HG03045 (cell line): ENCODE measurements around the gene MRPL51.
A peak's percentile ranks its signal among the peaks of the same experiment; 100 is the strongest.
"Not testable (repeated sequence)": the region's sequence is repeated elsewhere in the genome, so short reads cannot be mapped to it uniquely, and the experiment has no call there.

Experiments
- ATAC-seq: cut with Tn5 transposase; IDR thresholded peaks from one replicate; pipeline ENCODE4 v1.9.1; 2021; ENCODE audit warnings: mild to moderate bottlenecking, moderate library complexity; ENCODE audit not compliant: unreplicated experiment

MRPL51 gene

DNA sequence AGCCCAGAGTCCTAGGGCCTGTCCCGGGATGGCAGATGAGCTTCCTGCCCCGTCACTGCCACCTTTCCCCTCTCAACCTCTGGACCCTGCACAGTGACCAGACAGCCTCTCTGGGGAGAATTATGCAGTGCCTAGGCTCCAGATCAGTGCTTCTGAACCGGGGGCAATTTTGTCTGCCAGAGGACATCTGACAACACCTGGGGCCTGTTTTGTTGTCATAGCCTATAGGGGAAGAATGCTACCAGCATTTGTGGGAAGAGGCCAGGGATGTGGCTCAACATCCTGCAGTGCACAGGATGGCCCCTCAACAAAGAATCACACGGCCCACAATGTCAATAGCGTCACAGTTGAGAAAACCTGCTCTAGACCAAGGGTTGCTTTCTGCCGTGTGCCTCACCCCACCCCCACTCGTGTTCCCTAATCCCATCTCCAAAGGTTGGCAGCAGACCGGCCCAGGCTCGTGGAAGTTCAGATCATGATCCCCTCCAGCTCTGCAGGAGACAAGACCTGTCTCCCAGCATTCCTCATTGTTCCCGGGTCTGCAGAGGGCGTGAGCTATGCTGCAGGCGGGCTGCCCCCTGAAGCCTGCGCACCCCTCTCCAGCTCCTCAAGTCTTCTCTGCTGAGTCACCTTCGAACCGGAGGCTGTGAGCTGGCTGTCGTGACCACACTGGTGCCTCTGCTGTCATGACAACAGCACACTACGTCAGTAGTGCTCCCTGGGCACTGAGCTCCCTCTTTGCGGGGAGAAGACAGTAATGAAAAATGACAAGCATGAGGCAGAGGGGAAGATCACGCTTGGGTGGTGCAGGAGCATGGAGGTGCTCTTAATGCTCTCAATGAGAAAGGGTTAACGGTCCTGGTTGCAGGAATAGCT is 39.2 kb upstream of the MRPL51 start:
- ATAC-seq: no peak

DNA sequence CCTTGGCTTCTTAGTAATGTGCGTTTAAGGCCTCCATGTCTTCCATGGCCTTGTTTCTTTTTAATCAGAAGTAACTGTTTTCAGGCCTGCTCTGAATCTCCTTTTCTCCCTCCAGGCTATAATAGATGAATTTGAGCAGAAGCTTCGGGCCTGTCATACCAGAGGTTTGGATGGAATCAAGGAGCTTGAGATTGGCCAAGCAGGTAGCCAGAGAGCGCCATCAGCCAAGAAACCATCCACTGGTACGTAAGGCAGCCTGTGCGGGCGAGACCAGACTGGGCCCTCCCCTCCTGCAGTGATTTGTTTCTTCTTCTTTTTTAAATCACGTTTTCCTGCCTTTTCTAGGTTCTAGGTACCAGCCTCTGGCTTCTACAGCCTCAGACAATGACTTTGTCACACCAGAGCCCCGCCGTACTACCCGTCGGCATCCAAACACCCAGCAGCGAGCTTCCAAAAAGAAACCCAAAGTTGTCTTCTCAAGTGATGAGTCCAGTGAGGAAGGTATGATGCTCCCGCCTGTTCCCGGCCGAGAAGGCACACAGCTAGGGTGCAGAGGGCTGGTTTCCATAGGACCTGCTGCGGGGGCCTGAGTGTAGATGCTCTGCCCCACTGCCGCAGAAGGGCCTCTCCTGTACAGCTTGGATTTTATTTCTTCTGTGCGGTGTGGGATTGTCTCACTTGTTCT is 37.7 kb upstream of the MRPL51 start:
- ATAC-seq: no peak

DNA sequence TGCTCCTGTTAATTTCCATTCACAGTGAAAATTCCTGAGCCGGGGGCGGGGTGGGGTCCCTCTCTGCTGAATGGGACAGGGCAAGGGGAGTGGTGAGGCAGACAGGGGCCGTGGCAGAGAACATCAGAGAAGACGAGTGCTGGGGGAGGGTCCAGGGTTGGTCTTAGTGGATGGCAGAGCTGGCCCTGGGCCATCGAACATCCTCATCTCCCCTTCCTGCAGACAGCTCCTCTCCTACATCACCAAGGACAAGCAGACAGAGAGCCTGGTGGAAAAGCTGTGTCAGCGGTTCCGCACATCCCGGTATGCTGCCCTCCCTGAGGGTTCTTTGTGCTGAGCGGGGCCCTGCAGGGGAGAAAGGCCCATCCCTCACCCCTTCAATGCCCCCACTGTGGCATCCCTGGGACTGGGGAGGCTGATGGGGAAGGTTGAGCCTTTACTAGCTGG is 36.3 kb upstream of the MRPL51 start:
- no peak for ATAC-seq

DNA sequence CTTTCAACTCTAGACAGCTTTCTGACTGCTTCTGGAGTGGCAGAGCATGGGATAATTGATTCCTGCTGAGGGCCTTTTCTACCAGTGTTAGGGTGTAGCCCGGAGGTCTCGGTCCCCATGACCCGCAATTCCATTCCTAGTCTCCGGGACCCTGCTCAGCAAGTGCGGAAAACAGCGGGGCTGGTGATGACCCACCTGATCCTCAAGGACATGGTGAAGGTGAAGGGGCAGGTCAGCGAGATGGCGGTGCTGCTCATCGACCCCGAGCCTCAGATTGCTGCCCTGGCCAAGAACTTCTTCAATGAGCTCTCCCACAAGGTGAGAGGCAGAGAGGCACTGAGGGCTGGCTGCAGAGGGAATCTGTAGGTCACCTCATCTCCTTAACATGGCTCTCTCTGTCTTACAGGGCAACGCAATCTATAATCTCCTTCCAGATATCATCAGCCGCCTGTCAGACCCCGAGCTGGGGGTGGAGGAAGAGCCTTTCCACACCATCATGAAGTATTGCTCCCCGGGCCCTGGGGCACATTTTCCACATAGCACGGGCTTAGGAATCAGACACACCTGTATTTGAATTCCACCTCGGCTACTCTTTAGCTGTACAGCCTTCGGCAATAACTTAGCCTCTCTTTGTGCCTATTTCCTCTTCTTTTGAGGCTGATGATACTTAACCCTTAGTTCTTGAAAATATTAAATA is 35.6 kb upstream of the MRPL51 start:
- ATAC-seq: no peak

DNA sequence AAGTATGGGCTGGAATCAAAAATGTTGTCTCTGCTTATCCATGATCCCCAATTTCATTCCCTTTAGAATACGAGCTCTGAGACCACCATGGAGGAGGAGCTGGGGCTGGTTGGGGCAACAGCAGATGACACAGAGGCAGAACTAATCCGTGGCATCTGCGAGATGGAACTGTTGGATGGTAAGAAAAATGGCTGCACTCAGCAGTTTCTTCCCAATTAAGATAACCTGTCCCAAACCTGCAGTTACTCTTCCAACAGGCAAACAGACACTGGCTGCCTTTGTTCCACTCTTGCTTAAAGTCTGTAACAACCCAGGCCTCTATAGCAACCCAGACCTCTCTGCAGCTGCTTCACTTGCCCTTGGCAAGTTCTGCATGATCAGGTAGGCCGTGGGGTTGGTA is 34.6 kb upstream of the MRPL51 start:
- ATAC-seq: no peak

DNA sequence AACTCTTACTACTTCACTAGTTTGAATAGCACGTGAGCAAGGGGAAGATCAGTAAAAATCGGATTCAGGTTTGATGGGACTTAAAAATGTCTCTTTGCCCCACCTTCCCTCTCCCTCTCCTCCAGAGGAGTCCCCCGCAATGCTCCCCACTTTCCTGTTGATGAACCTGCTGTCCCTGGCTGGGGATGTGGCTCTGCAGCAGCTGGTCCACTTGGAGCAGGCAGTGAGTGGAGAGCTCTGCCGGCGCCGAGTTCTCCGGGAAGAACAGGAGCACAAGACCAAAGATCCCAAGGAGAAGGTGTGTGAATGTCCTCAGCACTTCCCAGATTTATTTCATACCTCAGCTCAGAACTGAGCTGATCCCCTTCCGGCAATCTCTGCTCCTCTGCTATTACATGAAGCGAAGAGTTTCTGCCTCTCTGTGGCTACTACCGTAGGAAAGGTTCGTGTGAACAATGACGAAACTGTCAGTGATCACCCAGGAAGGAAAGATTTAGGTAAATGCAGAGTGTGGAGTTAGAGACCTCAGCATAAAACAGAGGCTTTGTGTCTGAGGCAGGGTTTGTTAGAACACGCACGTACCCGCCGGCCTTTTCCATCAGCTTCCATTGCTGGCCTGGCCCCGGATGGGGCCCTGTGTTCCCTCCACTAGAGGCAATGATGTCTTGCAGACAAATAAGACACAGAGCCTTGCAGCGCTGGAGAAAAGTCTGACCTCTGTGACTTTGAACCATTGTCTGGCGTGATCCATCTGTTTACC is 33.9 kb upstream of the MRPL51 start:
- ATAC-seq: no peak

DNA sequence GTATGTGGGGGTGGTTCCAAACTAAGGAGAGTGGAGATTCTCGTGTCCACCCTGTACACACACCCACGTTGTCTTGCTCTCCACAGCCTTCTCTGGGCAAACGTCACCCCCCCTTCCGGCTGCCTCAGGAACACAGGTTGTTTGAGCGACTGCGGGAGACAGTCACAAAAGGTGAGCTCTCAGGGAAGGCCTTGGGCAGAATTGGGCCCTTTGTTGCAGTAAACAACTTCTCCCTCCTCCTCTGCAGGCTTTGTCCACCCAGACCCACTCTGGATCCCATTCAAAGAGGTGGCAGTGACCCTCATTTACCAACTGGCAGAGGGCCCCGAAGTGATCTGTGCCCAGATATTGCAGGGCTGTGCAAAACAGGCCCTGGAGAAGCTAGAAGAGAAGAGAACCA is 33.1 kb upstream of the MRPL51 start:
- no peak for ATAC-seq

DNA sequence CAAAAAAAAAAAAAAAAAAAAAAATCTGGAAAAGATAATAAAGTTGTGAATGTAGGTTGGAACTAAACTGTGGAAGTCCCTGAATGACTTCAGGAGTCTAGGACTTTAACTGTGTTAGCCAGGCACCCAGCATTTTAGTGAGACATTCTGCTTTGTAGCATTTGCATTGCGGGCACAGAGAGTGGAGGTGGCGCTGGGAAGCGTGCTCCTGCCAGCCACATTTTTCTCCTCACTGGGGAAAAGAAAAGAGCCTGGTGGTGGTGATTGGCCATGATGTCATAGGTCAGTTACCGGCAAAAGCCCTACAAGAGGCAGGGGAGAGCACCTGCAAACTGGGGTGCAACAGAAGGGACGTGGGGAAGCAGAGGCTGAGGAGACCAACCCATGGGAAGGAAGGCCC is 31.6 kb upstream of the MRPL51 start:
- ATAC-seq: no peak

DNA sequence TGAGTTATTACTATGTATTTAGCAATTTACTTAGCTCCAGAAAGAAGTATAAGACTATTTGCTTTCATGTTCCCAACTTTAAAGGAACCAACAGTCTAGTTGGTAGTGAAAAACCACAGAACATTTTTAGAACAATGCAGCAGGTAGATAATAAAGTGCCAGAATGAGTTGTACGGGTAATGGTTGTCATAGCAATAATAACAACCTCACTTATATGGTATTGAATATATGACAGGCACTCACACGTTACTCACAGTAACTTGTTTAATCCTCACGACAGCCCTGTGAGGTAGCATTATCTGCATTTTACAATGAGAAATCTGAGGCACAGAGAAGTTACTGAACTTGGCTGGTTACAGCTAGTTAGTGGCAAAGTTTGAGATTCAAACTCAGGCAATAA is 30.6 kb upstream of the MRPL51 start:
- ATAC-seq: no peak

DNA sequence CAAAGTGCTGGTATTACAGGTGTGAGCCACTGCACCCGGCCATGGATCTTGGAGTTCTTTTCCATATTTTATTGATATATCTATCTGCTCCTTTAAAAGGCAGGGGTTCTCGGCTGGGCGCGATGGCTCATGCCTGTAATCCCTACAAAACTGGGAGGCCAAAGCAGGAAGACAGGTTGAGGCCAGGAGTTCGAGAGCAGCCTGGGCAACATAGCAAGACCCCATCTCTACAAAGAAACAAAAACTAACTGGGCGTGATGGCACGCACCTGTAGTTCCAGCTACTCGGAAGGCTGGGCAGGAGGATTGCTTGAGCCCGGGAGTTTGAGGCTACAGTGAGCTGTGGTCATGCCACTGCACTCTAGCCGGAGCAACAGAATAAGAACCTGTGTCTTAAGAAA is 29.1 kb upstream of the MRPL51 start:
- no peak for ATAC-seq

DNA sequence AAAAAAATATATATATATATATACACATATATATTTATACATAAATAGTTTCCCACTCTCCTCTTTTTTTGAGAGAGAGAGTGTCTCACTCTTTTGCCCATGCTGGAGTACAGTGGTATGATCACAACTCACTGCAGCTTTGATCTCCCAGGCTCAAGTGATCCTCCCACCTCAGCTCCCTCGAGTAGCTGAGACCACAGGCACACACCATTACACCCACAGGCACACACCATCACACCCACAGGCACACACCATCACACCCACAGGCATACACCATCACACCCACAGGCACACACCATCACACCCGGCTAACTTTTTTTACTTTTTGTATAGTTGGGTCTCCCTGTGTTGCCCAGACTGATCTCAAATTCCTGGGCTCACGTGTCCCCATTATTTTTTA is 27.1 kb upstream of the MRPL51 start:
- ATAC-seq: no peak

DNA sequence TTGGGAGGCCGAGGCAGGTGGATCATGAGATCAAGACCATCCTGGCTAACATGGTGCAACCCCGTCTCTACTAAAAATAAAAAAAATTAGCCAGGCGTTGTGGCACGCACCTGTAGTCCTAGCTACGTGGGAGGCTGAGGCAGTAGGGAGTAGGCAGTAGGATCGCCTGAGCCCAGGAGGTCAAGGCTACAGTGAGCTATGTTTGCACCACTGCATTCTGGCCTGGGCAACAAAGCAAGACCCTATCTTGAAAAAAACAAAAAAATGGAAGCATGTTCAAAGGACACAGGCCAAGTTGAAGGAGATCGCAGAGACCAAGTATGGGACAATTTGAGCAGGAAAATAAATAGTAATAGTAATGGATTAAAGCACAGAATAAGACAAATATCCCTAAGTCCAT is 15.0 kb upstream of the MRPL51 start:
- ATAC-seq: no peak

DNA sequence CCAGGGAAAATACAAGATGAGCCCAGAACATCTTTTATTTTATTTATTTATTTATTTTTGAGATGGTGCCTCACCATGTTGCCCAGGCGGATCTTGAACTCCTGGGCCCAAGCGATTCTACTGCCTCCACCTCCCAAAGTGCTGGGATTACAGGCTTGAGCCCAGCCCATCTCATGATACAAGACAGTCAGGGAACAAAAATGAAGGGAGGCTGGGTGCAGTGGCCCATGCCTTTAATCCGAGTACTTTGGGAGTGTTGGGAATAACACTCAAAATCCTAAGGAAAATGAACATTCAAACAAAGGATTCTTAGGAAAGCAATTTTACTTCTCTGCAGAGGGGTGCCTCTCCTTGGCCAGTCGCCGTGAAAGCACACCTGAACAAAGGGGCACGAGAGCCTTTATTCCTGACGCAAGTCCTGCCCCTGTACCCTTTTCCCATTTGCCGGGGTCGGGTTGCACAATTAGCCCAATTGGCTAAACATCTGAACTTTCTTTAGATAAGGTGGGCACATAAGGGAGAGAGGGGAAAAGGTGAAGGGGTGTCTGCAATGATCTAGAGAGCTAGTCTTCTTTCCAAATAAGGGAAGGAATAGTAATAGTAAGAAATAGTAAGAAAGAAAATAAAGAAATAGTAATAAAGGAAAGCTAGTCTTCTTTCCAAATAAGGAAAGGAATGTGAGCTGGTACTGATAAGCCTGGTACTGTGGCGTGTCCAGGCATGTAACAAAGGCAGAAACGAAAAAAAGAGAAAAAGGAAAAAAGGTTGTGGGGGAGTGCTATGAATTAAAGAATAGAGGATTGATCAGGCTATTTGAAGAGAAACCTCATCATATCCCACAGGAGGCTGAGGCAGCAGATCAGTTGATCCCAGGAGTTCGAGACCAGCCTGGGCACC is 14.3 kb upstream of the MRPL51 start:
- no peak for ATAC-seq

DNA sequence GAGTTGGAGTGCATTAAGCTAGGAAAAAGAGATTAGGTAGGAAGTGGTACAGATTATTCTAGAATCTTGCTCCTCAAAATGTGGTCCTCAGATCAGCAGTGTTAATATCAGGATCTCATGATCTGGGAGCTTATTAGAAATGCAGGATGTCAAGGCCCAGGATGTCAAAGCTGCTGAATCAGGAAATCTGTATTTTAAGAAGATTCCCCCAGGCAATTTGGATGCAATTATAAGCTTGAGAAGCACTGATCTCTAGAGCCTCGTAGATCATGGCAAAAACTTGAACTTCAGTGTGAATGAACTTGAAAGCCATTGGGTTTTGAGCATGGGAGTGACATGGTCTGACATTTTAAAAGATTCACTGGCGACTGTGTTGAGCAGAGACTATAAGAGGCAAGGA is 7.4 kb upstream of the MRPL51 start:
- no peak for ATAC-seq

DNA sequence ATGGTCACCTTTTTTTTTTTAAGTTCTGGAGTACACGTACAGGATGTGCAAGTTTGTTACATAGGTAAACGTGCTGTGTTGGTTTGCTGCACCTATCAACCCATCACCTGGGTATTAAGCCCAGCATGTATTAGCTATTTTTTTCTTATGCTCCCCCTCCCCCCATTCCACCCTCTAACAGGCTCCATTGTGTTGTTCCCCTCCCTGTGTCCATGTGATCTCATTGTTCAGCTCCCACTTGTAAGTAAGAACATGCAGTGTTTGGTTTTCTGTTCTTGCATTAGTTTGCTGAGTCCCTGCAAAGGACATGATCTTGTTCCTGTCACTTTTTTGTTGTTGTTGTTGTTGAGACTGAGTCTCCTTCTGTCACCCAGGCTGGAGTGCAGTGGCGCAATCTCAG is 4.2 kb upstream of the MRPL51 start:
- not testable (repeated sequence) for ATAC-seq

DNA sequence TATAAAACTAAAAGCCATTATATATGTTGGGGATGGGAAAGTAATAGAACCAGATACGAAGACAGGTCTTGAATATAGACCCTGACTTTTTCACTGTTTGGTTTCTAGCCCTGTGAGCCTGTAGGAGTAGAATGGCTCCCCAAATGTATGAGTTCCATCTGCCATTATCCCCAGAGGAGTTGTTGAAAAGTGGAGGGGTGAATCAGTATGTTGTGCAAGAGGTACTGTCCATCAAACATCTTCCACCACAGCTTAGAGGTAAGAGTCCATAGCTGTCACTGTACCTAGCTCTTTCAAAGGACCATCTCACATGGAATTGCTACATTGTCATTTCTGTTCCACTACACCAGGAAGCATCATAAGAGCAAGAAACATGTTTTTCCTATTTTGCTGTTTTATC is 1.9 kb upstream of the MRPL51 start:
- ATAC-seq: no peak

DNA sequence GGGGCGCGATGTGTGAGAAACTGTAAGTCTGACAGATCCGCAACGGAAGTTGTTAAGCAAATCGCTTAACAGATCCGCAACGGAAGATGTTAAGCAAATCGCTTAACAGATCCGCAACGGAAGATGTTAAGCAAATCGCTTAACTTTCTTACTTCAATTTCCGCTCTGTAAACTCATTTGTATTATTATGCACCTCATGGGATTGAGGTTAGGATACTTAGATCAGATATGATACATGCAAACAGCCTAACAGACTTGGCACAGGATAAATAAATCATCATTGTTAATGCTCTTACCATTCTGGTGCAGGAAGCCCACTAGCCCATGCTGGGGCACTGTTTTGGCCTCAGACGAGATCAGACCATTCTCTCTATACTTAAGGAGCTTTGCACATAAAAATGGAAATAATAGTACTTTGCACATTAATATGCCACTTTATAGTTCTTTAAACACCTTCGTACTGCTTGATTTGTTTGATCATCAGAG is 1.2 kb upstream of the MRPL51 start:
- no peak for ATAC-seq

DNA sequence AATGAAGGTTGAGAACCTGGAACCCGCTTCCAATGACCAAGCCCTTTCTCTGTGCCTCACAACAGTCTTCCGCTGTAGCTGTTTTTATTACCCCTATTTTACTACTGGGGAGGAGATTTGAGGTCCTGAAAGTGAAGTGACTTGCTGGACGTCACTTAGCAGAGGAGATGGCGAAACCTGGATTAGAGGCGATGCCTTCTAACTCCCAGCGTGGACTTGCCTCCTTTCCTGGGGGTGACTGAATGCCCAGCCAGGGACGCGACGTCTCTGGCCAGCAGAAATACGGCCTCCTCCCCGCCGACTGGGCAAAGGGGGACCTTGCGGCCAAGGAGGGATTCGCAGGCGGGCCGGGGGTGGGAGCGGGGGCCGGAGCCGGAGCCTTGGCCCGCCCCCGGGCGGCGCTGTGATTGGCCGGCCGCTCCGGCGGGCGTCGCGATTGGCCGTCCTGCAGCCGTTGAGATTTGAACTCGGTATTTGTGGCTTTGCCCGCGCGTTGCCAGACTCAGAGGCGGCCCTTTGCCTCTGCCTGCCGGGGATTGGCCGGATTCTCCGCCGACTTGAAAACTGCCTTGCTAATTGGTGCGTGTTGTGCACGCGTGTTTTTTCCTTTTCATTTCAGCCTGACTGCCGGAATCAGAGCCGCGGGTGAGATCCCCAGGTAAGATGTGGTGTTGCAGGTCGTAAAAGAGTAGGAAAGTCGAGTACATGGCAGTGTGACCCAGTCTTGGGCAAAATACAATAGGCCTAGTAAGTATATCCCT is 615 bp upstream of the MRPL51 start, which contains the start of gene NCAPD2:
NCAPD2 (plus strand) TSS at position 606 of the 761 bp plus-strand sequence. CDS start 997 bp downstream, outside the sequence.
- ATAC-seq: peak; percentile 89

DNA sequence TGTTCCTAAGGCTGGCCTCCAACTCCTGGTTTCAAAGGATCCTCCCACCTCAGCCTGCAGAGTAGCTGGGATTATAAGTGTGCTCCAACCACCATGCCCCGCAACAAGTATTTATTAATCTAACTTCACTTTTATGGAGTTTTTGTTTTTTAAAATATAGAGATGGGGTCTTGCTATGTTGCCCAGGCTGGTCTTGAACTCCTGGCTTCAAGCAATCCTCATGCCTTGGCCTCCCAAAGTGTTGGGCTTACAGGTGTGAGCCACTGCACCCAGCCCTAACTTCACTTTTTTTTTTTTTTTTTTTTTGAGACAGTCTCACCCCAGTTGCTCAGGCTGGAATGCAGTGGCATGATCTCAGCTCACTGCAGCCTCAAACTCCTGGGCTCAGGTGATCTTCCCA is 2.4 kb downstream of the MRPL51 start:
- ATAC-seq: not testable (repeated sequence)
